HG03432 (cell line): ENCODE results near the gene SLC4A1AP.

Experiments
- ATAC-seq: cut with Tn5 transposase; IDR thresholded peaks from one replicate; pipeline ENCODE4 v1.9.1; 2021; ENCODE audit warnings: mild to moderate bottlenecking, moderate library complexity; ENCODE audit not compliant: unreplicated experiment

SLC4A1AP gene

DNA sequence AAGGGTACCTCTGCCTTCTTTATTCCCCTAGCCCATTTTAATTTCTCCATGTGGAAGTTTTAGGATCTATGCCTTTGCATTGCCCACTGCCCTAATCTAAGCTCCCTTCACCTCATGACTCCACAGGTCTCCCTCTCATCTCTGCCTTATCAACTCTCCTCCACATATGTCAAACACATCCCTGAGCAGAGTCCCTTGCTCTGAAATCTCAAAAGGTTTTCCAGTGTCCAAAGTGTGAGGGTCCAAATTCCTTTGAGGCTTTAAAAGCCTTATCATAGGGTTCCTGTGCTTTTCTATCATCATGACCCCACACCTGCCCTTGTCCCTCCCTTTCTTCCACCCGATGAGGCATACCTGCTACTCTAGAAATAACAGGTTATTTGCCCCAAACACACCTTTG is 38.6 kb downstream of the SLC4A1AP start:
- no peak for ATAC-seq

DNA sequence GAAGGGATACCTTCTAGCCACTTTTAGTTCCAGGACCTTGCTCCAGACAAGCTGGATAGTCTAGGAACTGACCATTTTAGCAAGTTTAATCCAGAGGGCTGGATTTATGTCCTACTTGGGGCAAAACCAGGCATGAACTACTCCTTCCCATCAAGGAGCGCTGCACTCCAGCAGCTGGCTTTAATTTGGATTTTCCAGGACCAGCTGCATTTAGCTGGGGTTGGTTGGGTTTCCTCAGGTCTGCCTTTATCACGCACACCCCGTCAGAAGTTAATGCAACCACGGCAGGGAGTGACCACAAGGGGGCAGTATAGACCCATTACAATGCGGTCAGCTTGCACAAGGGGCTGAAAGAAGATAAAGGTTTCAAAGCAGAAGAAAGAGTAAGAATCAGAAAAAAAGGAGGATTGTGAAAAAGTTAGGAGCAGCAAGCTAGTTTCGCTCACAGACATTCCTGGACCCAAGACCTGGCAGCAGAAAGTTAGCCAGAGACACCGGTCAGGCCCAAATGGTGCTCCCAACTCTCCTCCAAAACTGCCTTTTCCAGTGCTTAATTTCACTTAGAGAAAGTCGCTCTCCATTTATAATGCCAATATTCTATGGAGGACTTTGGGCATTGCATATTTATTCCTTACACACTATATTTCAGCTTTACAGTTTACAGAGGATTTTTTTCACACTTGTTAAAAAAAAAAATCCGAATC is 40.1 kb downstream of the SLC4A1AP start:
- ATAC-seq: peak; percentile 65

DNA sequence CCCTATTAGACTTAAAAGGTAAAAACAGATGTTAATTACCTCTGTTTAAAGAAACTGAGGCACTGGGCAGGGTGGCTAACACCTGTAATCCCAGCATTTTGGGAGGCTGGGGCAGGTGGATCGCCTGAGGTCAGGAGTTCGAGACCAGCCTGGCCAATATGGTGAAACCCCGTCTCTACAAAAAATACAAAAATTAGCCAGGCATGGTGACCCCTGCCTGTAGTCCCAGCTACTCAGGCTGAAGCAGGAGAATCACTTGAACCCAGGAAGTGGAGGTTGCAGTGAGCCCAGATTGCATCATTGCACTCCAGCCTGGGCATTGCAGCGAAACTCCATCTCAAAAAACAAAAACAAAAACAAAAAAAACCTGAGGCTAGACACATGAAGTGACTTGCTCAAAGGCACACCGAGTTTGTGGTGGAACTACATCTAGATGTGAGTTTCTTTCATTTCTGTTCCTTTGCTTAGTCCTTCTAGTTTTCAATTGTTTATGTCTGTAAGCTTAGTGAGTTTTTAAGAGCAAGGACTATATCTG is 40.7 kb downstream of the SLC4A1AP start:
- ATAC-seq: no peak

DNA sequence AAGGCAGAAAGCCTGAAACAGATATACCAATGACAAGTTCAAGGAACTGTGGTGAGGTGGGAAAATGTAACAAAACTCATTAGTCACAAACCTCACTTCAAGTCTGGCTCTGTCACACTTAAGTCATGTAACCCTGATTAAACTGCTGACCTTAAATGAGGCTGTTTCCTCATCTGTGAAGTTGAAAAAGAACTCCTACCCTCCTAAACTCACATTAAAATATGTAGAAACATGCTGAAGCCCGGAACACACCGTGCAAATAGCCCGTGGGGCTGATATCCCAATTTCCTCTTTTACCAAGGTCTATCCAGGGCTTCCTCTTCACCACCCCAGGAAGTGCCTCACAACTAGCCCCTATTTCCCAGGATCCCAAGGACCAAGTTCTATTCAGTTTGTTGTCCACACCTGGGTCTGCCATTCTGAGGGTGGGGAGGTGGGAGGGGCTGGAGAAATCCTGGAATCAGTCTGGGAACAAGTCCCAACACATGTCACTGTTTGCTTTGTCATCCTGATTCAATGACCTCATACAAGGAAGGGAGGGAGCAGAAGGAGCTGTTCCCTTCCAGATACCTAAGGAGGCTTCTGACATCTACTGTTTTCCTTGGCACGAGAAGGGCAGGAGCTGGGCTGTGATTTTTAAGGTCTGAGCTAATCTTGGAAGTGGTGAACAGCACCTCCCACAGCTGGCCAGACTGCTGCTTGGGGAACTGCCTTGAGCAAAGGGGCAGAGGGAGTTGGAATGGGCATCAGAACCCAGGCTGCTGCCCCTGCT is 42.3 kb downstream of the SLC4A1AP start:
- ATAC-seq: no peak

DNA sequence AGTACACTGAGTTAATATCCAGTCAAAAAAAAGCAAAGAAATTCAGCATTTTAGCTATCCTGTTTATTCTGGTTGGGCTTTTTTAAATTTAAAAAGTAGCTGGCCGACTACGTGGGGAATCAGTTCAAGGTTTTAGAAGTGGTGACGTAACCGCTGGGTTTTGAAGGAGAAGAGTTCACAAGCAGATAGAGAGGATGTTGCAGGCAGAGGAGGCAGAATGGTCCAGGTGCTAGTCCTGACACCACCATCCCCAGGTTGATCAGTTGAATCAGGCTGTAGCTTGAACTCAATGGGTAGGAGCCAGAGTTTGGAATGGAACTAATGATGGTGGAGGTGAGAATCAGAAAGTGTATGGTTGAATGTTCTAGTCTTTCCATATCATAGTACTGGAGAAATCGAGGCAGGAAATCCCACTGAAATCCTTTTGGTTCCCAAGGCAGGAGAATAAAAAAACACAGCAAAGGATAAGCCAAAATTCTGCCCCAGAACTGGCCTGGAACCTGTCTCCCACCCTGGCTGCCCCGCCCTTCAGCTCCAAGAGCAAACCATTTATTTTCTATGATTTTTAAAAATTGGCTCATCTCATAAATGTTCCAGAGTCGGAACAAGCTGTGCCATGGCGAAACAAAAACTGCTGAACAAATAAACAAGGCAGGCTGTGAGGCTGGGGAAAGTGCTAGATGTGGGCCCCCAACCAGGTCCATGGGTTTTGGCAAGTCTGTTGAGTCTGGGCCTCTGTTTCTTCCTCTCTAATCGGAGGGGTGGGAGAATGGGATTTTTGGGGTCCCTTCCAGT is 44.0 kb downstream of the SLC4A1AP start:
- ATAC-seq: no peak

DNA sequence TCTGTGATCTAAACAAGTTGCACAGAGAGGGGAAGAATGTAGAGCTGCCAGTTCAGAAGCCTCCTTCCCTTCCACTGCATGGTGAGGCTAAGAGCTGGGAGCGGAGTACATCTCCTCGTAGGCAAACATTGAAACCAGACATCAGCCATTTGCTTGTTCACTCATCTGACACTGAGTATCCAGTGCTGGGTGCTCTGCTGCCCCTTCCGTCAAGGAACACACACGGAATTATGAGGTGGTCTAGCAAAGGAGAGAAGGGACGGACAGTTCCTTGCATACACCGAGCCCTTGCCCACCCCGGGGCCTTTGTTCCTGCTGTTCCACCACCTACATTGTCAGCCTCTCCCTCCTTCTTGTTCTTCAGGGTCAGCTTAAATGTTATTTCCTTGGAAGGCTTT is 44.6 kb downstream of the SLC4A1AP start:
- no peak for ATAC-seq

DNA sequence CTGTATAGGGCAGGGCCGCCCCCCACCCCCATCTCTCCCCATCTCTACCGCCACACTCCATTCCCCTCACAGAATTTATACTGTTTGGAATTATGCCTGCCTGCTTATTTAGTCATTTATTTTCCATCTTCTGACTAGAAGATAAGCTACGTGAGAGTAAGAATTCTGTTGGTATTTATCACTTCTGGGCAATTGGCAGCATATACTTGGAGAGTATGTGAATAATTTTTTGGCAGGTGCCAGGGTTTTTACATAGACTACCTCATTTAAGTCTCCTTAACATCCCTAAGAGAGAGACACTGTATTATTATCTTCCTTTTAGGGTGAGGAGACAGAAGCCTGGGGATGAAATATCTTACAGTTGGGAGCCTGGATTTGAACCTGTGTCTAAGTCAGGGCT is 45.0 kb downstream of the SLC4A1AP start:
- no peak for ATAC-seq

DNA sequence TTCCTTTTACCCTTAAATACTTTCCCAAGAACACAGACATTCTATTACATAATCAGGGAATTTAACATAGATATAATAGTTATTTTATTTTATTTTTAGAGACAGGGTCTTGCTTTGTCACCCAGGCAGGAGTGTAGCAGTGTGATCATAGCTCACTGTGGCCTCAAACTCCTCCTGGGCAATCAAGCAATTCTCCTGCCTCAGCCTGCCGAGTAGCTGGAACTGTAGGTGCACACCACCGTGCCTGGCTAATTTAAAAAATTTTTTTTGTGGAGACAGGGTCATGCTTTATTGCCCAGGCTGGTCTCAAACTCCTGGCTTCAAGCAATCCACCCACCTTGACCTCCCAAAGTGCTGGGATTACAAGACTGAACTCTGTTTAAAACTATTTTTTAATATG is 45.6 kb downstream of the SLC4A1AP start:
- no peak for ATAC-seq

DNA sequence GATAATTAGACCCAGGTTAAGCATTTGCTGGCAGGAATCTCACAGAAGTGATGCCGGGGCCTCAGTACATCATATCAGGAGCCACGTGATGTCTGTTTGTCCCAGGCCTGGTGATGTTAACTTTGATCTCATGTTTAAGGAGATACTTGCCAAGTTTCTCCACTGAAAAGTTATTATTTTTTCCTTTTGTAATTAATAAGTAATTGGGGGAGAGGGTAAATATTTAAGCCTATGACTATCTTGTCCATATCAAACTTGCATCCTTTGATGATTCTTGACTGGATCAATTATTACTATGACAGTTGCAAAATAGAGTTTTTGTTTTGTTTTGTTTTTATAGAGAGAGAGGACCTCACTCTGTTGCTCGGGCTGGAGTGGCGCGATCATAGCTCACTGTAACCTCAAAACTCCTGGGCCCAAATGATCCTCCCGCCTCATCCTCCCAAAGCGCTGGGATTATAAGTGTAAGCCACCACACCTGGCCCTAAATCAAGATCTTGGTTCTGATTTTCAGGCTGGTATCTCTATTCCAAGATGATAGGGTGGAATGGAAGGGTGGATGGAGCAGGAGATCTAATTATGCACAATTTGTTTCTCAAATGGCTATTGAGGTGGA is 46.4 kb downstream of the SLC4A1AP start:
- ATAC-seq: no peak

DNA sequence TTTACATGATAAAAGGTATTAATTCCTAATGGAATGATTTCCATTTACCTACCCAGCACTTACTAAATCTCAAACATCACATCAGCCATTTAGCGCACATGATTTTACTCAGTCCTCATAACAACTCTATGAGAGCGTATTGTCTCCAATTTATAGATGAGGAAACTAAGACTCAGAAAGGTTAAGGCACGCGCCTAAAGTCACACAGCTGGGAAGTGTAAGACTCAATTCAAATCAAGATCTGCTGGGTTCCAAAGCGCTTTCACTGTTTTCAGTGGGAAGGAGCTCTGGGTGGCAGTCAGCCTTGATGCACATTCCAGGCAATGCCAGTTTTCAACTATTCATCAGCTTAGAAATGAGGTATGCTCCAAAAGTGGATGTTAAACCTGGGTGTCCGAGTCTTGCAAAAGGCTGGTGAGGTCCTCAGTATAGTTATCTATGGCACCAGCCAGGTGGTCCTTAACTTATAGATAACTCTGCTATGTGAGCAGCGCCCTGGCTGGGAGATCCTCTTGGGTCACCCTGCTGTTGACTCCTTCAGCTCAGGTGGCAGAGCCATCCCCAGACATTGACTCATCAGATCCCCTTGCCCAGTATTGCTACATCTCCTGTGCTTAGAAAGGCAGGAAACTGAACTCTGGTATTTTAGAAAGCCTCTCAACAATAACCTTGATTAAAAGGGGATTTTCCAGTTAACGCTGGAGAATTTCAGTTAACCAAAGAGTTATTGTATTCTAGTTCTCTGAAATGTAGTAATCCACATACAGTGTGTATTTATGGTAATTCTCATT is 47.1 kb downstream of the SLC4A1AP start:
- ATAC-seq: no peak

DNA sequence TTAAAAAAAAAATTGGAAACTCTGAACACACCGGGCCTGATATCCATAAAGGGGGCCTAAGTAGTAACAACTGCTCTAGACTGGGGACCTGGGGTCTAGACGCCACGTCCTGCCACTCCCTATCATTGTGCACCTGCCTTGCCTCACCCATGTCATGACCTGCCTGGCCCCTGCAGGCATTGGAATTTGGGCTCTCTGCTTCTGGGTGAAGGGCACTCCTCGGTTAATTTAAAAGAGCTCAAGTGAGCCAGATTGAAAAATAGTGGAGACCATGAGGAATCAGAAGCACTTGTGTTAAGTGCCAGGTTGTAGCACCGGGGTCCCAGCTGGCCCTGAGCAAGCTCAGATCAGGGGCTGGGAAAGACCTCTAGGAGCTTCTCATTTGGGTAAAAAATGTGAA is 48.1 kb downstream of the SLC4A1AP start:
- ATAC-seq: no peak

DNA sequence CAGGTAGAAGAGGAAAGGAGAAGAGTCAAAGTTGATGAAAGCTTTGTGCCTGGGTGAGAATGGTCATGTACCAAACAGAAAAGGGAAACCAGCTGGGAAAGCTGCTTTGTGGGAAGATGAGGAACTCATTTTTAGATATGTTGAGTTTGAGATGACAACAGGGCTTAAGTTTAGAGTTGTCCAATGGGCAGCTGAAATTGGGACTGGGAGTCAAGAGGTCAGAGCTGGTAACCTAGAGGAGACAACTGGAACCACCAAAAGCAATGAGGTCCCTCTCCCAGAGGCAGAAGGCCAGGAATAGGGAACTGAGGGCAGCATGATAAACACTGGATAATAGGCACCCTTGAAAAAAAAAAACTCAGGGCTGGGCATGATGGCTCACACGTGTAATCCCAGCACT is 48.8 kb downstream of the SLC4A1AP start:
- no peak for ATAC-seq

DNA sequence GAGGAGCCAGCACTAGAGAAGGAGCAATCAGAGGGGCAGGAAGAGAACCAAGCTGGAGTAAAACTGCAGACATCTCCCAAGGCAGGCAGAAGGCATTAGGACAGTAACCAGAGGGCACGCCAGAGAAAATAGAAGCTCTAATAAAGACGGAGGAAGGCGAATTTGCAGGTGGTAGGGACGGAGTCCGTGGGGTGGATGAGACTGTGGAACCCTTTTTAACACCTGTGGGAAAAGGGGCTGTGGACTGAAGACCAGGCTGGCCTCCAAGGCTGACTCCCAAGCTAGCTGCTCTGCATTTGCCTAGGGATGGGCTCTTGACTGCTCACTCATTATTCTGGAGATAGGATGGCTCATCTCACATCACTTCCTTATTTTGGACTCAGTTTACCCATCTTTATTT is 49.5 kb downstream of the SLC4A1AP start:
- no peak for ATAC-seq

DNA sequence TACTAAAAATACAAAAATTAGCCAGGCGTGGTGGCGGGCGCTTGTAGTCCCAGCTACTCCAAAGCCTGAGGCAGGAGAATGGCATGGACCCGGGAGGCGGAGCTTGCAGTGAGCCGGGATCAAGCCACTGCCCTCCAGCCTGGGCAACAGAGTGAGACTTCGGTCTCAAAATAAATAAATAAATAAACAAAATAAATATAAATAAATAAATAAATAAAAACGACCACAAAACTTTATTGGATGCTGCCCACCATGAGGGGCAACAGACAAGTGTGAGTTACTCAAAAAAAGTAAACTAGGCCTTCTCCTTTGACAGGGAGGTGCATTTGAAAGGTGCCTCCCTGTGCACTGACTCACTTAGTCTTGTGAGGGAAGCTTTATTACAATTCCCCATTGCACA is 50.4 kb downstream of the SLC4A1AP start:
- no peak for ATAC-seq

DNA sequence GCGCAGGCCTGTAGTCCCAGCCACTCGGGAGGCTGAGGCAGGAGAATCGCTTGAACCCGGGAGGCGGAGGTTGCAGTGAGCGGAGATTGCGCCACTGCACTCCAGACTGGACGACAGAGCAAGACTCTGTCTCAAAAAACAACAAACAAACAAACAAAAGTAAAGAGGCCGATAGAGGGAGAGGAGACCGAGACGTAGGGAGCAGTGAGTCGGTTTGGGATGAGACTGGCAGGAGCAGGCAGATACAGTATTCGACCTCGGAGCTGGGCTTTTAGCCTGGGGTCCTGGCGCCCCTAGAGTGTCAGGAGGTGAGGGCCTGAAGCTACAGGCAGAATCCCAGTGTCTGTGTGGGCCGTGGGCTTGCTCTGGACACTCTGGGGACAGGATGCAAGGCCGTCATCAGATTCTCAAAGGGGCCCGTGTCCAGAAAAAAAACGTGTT is 51.2 kb downstream of the SLC4A1AP start:
- ATAC-seq: no peak

DNA sequence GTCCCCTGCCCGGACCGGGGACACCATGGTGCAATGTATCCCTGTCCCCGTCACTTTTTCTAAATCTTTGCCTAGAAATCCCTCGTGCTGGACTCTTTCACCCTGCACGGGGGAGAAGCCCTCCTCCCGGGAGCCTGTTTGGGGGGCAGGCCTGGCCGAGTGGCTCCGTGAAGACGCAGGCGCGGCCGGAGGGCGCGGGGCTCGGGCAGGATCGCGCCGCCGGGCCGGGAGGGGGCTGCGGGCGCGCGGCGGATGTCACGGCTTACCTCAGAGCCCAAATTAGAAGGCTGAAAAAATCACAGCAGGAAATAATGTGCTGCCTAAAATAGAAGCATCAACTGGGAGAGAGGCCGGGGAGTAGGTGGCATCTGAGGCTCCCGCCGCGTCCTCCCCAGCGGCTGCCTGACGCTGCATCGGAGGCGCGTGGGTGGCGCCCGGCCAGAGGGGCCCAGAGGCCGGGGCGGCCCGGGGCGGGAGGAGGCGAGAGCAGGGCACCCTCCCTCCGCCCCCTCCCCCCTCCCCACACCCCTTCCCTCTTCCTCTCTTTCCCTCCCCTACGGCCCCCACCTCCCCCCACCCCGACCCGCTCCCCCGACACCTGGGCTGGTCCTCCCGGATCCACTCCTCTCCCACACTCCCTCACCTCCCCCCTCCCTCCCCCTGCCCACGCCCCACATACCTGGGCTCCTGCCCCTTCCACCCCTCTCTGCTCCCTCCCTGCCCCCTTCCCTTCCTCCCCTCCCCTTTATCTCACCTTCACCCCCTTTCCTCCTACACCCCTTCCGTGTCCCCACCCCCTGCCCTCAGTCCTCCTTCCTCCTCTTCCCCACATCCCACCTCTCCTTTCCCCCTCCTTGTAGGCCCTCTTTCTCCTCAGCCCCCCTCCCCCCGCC is 51.9 kb downstream of the SLC4A1AP start:
- ATAC-seq: no peak

DNA sequence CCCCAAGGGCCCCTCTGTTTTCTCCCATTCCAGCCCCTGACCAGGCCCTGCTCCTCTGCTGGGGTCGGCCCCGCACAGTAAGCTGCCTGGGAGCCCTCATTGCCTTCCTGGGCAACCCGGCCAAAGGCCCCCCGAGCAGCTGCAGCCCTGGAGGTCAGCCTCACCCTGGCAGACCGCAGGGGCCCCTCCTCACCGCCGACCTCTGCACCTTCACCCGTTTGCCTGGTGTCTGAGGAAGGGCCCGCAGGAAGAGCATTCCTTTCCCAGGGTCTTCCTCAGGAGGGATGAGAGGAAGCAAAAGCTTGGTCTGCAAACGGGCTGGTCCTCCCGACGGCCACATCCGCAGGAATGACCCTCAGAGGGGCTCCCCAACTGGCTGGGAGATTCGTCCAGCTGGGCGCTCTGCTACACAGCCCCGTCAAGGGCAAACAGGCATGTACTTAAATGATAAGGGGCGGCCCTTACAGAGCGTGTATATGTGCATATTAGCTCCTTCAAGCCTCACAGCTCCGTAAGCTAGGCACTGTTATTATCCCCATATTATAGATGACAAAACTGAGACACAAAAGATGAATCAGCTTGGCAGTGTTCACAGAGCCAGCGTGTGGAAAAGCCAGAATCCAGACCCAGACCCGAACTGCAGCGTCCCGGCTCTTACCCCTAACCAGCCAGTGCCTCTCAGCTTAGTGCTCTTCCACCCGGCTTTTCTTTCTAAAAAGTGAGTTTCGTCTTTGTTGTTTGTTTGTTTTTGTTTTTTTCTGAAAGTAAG is 52.8 kb downstream of the SLC4A1AP start:
- no peak for ATAC-seq

DNA sequence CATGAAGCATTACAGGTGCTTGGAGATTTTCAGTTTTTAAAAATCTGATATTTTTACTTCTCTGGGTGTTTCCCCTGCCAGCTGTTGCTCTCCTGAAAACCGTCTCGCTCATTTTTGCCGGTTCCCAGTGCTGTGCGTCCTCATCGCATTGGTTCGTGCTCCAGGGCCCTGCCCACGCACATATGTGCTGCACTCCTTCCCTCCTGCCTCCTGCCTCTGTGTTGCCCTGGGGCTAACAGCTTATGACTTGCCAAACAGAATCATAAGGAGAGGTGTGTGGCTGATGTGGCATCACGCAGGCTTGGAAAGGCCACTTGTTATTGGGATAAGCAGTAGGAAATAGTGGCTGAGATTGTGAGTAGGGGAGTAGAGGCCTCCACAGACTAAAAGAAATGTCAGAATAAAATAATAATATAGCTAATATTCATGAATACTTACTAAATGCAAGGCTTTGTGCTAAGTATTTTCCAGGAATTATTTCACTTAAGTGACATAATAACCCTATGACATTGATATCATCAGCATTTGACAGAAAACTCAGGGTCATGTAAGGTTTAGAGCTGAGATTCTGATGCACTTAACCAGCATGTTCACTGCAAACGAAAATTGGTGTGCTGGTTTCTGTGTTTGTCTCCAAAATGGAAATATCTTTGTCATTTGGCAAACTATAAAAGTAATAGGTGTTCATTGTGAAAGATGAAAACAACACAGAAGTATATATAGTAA is 53.5 kb downstream of the SLC4A1AP start:
- no peak for ATAC-seq
